Measurements from ENCODE around the gene AKAP12.

DNA sequence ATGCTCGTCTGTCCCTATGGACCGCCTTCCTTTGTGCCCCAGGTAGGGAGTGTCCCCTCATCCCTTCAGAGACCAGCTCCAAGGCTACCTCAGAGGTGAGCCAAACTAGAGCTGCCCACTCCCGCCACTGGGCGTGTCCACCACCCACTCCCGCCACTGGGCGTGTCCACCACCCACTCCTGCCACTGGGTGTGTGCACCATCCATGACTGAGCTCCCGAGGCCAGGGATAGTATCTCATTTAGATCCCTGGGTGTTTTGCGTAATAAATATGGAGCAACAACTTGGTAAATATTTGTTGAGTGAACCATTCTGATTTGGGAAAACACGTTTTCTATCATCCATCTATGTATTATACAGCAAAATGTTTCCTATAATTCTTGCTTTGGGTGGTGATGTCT, 82.8 kb downstream of the AKAP12 start:
- no peak for TF ChIP-seq POLR2AphosphoS5 (IDR thresholded peaks at IDR 0.05)
- TF ChIP-seq, protein P1, sequence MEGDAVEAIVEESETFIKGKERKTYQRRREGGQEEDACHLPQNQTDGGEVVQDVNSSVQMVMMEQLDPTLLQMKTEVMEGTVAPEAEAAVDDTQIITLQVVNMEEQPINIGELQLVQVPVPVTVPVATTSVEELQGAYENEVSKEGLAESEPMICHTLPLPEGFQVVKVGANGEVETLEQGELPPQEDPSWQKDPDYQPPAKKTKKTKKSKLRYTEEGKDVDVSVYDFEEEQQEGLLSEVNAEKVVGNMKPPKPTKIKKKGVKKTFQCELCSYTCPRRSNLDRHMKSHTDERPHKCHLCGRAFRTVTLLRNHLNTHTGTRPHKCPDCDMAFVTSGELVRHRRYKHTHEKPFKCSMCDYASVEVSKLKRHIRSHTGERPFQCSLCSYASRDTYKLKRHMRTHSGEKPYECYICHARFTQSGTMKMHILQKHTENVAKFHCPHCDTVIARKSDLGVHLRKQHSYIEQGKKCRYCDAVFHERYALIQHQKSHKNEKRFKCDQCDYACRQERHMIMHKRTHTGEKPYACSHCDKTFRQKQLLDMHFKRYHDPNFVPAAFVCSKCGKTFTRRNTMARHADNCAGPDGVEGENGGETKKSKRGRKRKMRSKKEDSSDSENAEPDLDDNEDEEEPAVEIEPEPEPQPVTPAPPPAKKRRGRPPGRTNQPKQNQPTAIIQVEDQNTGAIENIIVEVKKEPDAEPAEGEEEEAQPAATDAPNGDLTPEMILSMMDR (IDR thresholded peaks at IDR 0.05) = no peak
